ENCODE data around the gene EFNA5.
"Not testable (repeated sequence)": the region's sequence is repeated elsewhere in the genome, so short reads cannot be mapped to it uniquely, and the experiment has no call there.

Gene EFNA5

GRCh38 chr5:107514305-107514704 is 156.4 kb downstream of the EFNA5 start:
- no peak for DNase-seq

- no peak for DNase-seq
Observed at GRCh38 chr5:107513337-107514085, 157.2 kb downstream of the EFNA5 start.

- no peak for DNase-seq
Observed at GRCh38 chr5:107512029-107512428, 158.7 kb downstream of the EFNA5 start.

- DNase-seq, result no peak
Observed at GRCh38 chr5:107510125-107510524, 160.6 kb downstream of the EFNA5 start.

GRCh38 chr5:107508097-107508496 is 162.6 kb downstream of the EFNA5 start:
- no peak for DNase-seq

- no peak for DNase-seq
Observed at GRCh38 chr5:107505763-107506534, 164.8 kb downstream of the EFNA5 start.

- peak; percentile 11 for DNase-seq
Observed at GRCh38 chr5:107504424-107504823, 166.3 kb downstream of the EFNA5 start.

GRCh38 chr5:107502676-107503060 is 168.1 kb downstream of the EFNA5 start:
- DNase-seq, result peak; percentile 78

- DNase-seq, result no peak
Observed at GRCh38 chr5:107501965-107502675, 168.6 kb downstream of the EFNA5 start.

GRCh38 chr5:107500840-107501239 is 169.9 kb downstream of the EFNA5 start:
- DNase-seq, result no peak

- DNase-seq, result no peak
Observed at GRCh38 chr5:107500347-107500746, 170.4 kb downstream of the EFNA5 start.

GRCh38 chr5:107499776-107500175 is 171.0 kb downstream of the EFNA5 start:
- no peak for DNase-seq

GRCh38 chr5:107499237-107499636 is 171.5 kb downstream of the EFNA5 start:
- no peak for DNase-seq

- DNase-seq, result no peak
Observed at GRCh38 chr5:107496466-107496865, 174.3 kb downstream of the EFNA5 start.

- DNase-seq, result not testable (repeated sequence)
Observed at GRCh38 chr5:107494129-107494528, 176.6 kb downstream of the EFNA5 start.

GRCh38 chr5:107487056-107487542 is 183.6 kb downstream of the EFNA5 start:
- DNase-seq, result no peak

GRCh38 chr5:107486489-107486888 is 184.2 kb downstream of the EFNA5 start:
- no peak for DNase-seq

GRCh38 chr5:107485184-107485583 is 185.6 kb downstream of the EFNA5 start:
- DNase-seq, result no peak

GRCh38 chr5:107484281-107484680 is 186.5 kb downstream of the EFNA5 start:
- DNase-seq, result no peak

- DNase-seq, result no peak
Observed at GRCh38 chr5:107483231-107484024, 187.3 kb downstream of the EFNA5 start.

GRCh38 chr5:107478068-107478641 is 192.6 kb downstream of the EFNA5 start:
- DNase-seq, result no peak

- DNase-seq, result no peak
Observed at GRCh38 chr5:107477492-107477891, 193.2 kb downstream of the EFNA5 start.
